Esophagus muscularis mucosa (tissue), 3 donors: Measurements from ENCODE around the gene RECK.

Source experiments
- CTCF ChIP-seq, 3 experiments: fragments of 200-600 bp in 2 of 3; fragments of 450-650 bp in 1 of 3; sonication (generic) in 2 of 3; IDR thresholded peaks; one replicate each; pipeline ENCODE4 v1.5.1; 2017 to 2019; ENCODE audit warnings: antibody characterized with exemption in 3 of 3, mild to moderate bottlenecking in 2 of 3, moderate library complexity in 1 of 3
- POLR2A ChIP-seq: fragments of 450-650 bp; IDR thresholded peaks from one replicate; pipeline ENCODE4 v1.6.1; 2017; ENCODE audit warnings: antibody characterized with exemption, moderate library complexity, mild to moderate bottlenecking, low read depth
- POLR2AphosphoS5 ChIP-seq, 2 donors: sonication (generic); formaldehyde crosslinking; IDR thresholded peaks; one replicate each; pipeline ENCODE4 v1.6.1; 2017; ENCODE audit warnings: antibody characterized with exemption in 2 of 2

GRCh38 chr9:36142510-36143244, 106.0 kb downstream of the RECK start:
- TF ChIP-seq CTCF (IDR thresholded peaks at IDR 0.05) (no peak), POLR2A (no peak), POLR2AphosphoS5 (IDR thresholded peaks at IDR 0.05) (peak; percentile 29 to 38)
